GM23338 (cell line): Measurements from ENCODE around the gene NID1. TPM values are rescaled to one million over a fixed set of nuclear protein-coding genes. Genes with fewer than 3 reads are reported as not detected.

ENCODE experiments used
- ATAC-seq: fragments of 200-7000 bp; cut with Tn5 transposase; 3 replicates; pipeline ENCODE4 v1.9.1; 2020
- DNase-seq: peaks from one replicate; pipeline ENCODE4 v3.0.0-alpha.2; 2015; ENCODE audit warnings: low spot score
- H2AFZ ChIP-seq: fragments of 200-600 bp; sonication (generic); 2 replicates; pipeline ENCODE4 v1.8.0; 2016; ENCODE audit warnings: antibody characterized with exemption, mild to moderate bottlenecking, moderate library complexity
- H3F3A ChIP-seq: fragments of 200-600 bp; sonication (generic); replicated peaks from 2 replicates; pipeline ENCODE4 v1.8.0; 2017; ENCODE audit warnings: antibody characterized with exemption, mixed run types, low read depth
- H3K27ac ChIP-seq: fragments of 200-600 bp; sonication (generic); 2 replicates; pipeline ENCODE4 v1.6.1; 2016; ENCODE audit warnings: low read depth
- H3K27me3 ChIP-seq: fragments of 200-600 bp; sonication (generic); 2 replicates; pipeline ENCODE4 v1.8.0; 2016; ENCODE audit warnings: mild to moderate bottlenecking, mixed run types, moderate library complexity; ENCODE audit not compliant: insufficient read depth
- H3K36me3 ChIP-seq: fragments of 200-600 bp; sonication (generic); 2 replicates; pipeline ENCODE4 v1.8.0; 2016; ENCODE audit warnings: mild to moderate bottlenecking; ENCODE audit not compliant: insufficient read depth
- H3K4me1 ChIP-seq: fragments of 200-600 bp; sonication (generic); 2 replicates; pipeline ENCODE4 v1.8.0; 2016; ENCODE audit warnings: mild to moderate bottlenecking, moderate library complexity; ENCODE audit not compliant: insufficient read depth
- H3K4me2 ChIP-seq: fragments of 200-600 bp; sonication (generic); 2 replicates; pipeline ENCODE4 v1.7.1; 2017; ENCODE audit warnings: mixed run types
- H3K4me3 ChIP-seq: fragments of 200-600 bp; sonication (generic); 2 replicates; pipeline ENCODE4 v1.6.1; 2016; ENCODE audit warnings: mixed run types
- H3K79me2 ChIP-seq: fragments of 200-600 bp; sonication (generic); replicated peaks from 2 replicates; pipeline ENCODE4 v1.8.0; 2017; ENCODE audit warnings: mild to moderate bottlenecking; ENCODE audit not compliant: insufficient read depth
- H3K9me2 ChIP-seq: fragments of 200-600 bp; sonication (generic); 2 replicates; pipeline ENCODE4 v1.8.0; 2017; ENCODE audit not compliant: insufficient read depth
- H4K20me1 ChIP-seq: fragments of 200-600 bp; sonication (generic); replicated peaks from 2 replicates; pipeline ENCODE4 v1.8.0; 2017; ENCODE audit warnings: mild to moderate bottlenecking; ENCODE audit not compliant: insufficient read depth
- H3K27ac Mint-ChIP-seq: 2 replicates; pipeline ENCODE4 v1.8.0; 2020; ENCODE audit warnings: inconsistent platforms, mild to moderate bottlenecking, moderate library complexity, mixed read lengths
- H3K27me3 Mint-ChIP-seq: 3 replicates; pipeline ENCODE4 v1.8.0; 2022; ENCODE audit warnings: low read depth, mild to moderate bottlenecking, moderate library complexity, mixed read lengths, inconsistent platforms; ENCODE audit not compliant: insufficient read depth, poor library complexity
- H3K36me3 Mint-ChIP-seq: 3 replicates; pipeline ENCODE4 v1.8.0; 2021; ENCODE audit warnings: low read depth, mild to moderate bottlenecking, inconsistent platforms, moderate library complexity, mixed read lengths
- H3K4me1 Mint-ChIP-seq: 3 replicates; pipeline ENCODE4 v1.8.0; 2020; ENCODE audit warnings: mild to moderate bottlenecking, inconsistent platforms, mixed read lengths
- H3K4me3 Mint-ChIP-seq: 3 replicates; pipeline ENCODE4 v1.8.0; 2021; ENCODE audit warnings: moderate library complexity, mild to moderate bottlenecking, inconsistent platforms, mixed read lengths
- H3K9me3 Mint-ChIP-seq: 3 replicates; pipeline ENCODE4 v1.8.0; 2020; ENCODE audit warnings: moderate library complexity, mild to moderate bottlenecking, inconsistent platforms, mixed read lengths
- CREB1 ChIP-seq: fragments of 250-450 bp; sonication (Bioruptor Pico); IDR thresholded peaks from 2 replicates; pipeline ENCODE4 v1.5.0; 2020; ENCODE audit warnings: low read depth, mild to moderate bottlenecking, moderate library complexity
- EZH2 ChIP-seq: fragments of 200-600 bp; sonication (generic); IDR thresholded peaks from one replicate; pipeline ENCODE4 v1.8.0; 2017; ENCODE audit warnings: antibody characterized with exemption, mild to moderate bottlenecking, low read depth; ENCODE audit not compliant: unreplicated experiment
- JUNB ChIP-seq: IDR thresholded peaks from one replicate; pipeline ENCODE4 v1.6.1; 2016; ENCODE audit warnings: antibody characterized with exemption; ENCODE audit not compliant: unreplicated experiment
- NANOG ChIP-seq: IDR thresholded peaks from 2 replicates; pipeline ENCODE4 v1.6.1; 2016; ENCODE audit warnings: antibody characterized with exemption, borderline replicate concordance
- POLR2AphosphoS5 ChIP-seq: IDR thresholded peaks from 2 replicates; pipeline ENCODE4 v1.6.1; 2016; ENCODE audit warnings: antibody characterized with exemption, low read depth
- REST ChIP-seq: IDR thresholded peaks from one replicate; pipeline ENCODE4 v1.6.1; 2018; ENCODE audit warnings: antibody characterized with exemption; ENCODE audit not compliant: unreplicated experiment
- STAT1 ChIP-seq: IDR thresholded peaks from one replicate; pipeline ENCODE4 v1.6.1; 2016; ENCODE audit warnings: antibody characterized with exemption; ENCODE audit not compliant: unreplicated experiment
- ZNF114 ChIP-seq: fragments of 250-450 bp; sonication (Bioruptor Pico); IDR thresholded peaks from 2 replicates; pipeline ENCODE4 v1.5.0; 2020; ENCODE audit warnings: mild to moderate bottlenecking, moderate library complexity
- ZNF331 ChIP-seq: fragments of 250-450 bp; sonication (Bioruptor Pico); IDR thresholded peaks from 2 replicates; pipeline ENCODE4 v1.5.0; 2020; ENCODE audit warnings: low read depth, mild to moderate bottlenecking, moderate library complexity
- polyA plus RNA-seq: library from polyadenylated mRNA; unstranded; fragments of >200 nt; fragmentation: Nextera tagmentation; extraction: Ambion mirVana; gene quantifications from 2 replicates; pipeline ENCODE4 v1.2.1, GENCODE V29; 2016
- total RNA-seq: library from RNA; depleted of rRNA; stranded (reverse); fragments of >200 nt; shearing (Covaris generic); gene quantifications from 2 replicates; pipeline ENCODE4 v1.2.3, GENCODE V29; 2014
- TF ChIP-seq, protein P1 (sequence below), 2 experiments: fragments of 200-600 bp in 1 of 2; sonication (generic) in 1 of 2; conservative IDR thresholded peaks; 2 replicates each; pipeline versions ENCODE4 v1.5.1 to v1.6.1; 2016 to 2017; ENCODE audit warnings: antibody characterized with exemption in 2 of 2, low read depth in 2 of 2, mild to moderate bottlenecking in 2 of 2, moderate library complexity in 1 of 2
- TF ChIP-seq, protein P2 (sequence below): fragments of 250-450 bp; sonication (Bioruptor Pico); IDR thresholded peaks from 2 replicates; pipeline ENCODE4 v1.5.0; 2020; ENCODE audit warnings: mild to moderate bottlenecking, moderate library complexity

The NID1 gene
- total and polyA plus RNA-seq, 2 experiments from 2014 or later: 7.1 to 32.5 TPM

GRCh38 chr1:235951661-235952060 lies 113.2 kb downstream of the NID1 start:
- no peaks in the 10 kb centered on the region for H3K4me1 Mint-ChIP-seq
- Histone ChIP-seq H2AFZ (no peak overlapping the region), H3F3A (no peaks in the 10 kb centered on the region), H3K4me2 (no peak overlapping the region), H3K27ac (no peak overlapping the region), H3K36me3 (no peaks in the 10 kb centered on the region), H4K20me1 (no peaks in the 10 kb centered on the region), H3K4me3 (no peak overlapping the region), H3K27me3 (no peaks in the 10 kb centered on the region), H3K79me2 (no peaks in the 10 kb centered on the region), H3K4me1 (no peaks in the 10 kb centered on the region), H3K9me2 (no peaks in the 10 kb centered on the region)
- ATAC-seq: no peak
- TF ChIP-seq, protein P1, sequence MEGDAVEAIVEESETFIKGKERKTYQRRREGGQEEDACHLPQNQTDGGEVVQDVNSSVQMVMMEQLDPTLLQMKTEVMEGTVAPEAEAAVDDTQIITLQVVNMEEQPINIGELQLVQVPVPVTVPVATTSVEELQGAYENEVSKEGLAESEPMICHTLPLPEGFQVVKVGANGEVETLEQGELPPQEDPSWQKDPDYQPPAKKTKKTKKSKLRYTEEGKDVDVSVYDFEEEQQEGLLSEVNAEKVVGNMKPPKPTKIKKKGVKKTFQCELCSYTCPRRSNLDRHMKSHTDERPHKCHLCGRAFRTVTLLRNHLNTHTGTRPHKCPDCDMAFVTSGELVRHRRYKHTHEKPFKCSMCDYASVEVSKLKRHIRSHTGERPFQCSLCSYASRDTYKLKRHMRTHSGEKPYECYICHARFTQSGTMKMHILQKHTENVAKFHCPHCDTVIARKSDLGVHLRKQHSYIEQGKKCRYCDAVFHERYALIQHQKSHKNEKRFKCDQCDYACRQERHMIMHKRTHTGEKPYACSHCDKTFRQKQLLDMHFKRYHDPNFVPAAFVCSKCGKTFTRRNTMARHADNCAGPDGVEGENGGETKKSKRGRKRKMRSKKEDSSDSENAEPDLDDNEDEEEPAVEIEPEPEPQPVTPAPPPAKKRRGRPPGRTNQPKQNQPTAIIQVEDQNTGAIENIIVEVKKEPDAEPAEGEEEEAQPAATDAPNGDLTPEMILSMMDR (conservative IDR thresholded peaks at IDR 0.05; ENCODE audit: low read depth in 2 of 2): no peak
- TF ChIP-seq, protein P2, sequence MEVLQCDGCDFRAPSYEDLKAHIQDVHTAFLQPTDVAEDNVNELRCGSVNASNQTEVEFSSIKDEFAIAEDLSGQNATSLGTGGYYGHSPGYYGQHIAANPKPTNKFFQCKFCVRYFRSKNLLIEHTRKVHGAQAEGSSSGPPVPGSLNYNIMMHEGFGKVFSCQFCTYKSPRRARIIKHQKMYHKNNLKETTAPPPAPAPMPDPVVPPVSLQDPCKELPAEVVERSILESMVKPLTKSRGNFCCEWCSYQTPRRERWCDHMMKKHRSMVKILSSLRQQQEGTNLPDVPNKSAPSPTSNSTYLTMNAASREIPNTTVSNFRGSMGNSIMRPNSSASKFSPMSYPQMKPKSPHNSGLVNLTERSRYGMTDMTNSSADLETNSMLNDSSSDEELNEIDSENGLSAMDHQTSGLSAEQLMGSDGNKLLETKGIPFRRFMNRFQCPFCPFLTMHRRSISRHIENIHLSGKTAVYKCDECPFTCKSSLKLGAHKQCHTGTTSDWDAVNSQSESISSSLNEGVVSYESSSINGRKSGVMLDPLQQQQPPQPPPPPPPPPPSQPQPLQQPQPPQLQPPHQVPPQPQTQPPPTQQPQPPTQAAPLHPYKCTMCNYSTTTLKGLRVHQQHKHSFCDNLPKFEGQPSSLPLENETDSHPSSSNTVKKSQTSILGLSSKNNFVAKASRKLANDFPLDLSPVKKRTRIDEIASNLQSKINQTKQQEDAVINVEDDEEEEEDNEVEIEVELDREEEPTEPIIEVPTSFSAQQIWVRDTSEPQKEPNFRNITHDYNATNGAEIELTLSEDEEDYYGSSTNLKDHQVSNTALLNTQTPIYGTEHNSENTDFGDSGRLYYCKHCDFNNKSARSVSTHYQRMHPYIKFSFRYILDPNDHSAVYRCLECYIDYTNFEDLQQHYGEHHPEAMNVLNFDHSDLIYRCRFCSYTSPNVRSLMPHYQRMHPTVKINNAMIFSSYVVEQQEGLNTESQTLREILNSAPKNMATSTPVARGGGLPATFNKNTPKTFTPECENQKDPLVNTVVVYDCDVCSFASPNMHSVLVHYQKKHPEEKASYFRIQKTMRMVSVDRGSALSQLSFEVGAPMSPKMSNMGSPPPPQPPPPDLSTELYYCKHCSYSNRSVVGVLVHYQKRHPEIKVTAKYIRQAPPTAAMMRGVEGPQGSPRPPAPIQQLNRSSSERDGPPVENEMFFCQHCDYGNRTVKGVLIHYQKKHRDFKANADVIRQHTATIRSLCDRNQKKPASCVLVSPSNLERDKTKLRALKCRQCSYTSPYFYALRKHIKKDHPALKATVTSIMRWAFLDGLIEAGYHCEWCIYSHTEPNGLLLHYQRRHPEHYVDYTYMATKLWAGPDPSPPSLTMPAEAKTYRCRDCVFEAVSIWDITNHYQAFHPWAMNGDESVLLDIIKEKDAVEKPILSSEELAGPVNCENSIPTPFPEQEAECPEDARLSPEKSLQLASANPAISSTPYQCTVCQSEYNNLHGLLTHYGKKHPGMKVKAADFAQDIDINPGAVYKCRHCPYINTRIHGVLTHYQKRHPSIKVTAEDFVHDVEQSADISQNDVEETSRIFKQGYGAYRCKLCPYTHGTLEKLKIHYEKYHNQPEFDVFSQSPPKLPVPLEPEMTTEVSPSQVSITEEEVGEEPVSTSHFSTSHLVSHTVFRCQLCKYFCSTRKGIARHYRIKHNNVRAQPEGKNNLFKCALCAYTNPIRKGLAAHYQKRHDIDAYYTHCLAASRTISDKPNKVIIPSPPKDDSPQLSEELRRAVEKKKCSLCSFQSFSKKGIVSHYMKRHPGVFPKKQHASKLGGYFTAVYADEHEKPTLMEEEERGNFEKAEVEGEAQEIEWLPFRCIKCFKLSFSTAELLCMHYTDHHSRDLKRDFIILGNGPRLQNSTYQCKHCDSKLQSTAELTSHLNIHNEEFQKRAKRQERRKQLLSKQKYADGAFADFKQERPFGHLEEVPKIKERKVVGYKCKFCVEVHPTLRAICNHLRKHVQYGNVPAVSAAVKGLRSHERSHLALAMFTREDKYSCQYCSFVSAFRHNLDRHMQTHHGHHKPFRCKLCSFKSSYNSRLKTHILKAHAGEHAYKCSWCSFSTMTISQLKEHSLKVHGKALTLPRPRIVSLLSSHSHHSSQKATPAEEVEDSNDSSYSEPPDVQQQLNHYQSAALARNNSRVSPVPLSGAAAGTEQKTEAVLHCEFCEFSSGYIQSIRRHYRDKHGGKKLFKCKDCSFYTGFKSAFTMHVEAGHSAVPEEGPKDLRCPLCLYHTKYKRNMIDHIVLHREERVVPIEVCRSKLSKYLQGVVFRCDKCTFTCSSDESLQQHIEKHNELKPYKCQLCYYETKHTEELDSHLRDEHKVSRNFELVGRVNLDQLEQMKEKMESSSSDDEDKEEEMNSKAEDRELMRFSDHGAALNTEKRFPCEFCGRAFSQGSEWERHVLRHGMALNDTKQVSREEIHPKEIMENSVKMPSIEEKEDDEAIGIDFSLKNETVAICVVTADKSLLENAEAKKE (CRISPR knock-in tag): no peak
- TF ChIP-seq POLR2AphosphoS5: no peak
- no peak for TF ChIP-seq CREB1 (CRISPR knock-in tag)
- TF ChIP-seq NANOG: no peak
- no peak for TF ChIP-seq JUNB
- TF ChIP-seq ZNF114 (CRISPR knock-in tag): no peak
- no peak for TF ChIP-seq REST
- no peak for TF ChIP-seq ZNF331 (CRISPR knock-in tag)
- TF ChIP-seq EZH2: no peak
- TF ChIP-seq STAT1: no peak
- peaks cover under 1% of the 10 kb centered on the region for H3K27me3 Mint-ChIP-seq
- no peaks in the 10 kb centered on the region for H3K36me3 Mint-ChIP-seq
- no peak overlapping the region for H3K4me3 Mint-ChIP-seq
- DNase-seq: no peak
- H3K9me3 Mint-ChIP-seq: no peaks in the 10 kb centered on the region
- no peak overlapping the region for H3K27ac Mint-ChIP-seq
